ENCODE measurements around the gene PHOSPHO1. TPM values are rescaled to one million over a fixed set of nuclear protein-coding genes. Genes with fewer than 3 reads are reported as not detected.
A peak's percentile ranks its signal among the peaks of the same experiment; 100 is the strongest.
"Not testable (repeated sequence)": the region's sequence is repeated elsewhere in the genome, so short reads cannot be mapped to it uniquely, and the experiment has no call there.

PHOSPHO1 gene, protein sequence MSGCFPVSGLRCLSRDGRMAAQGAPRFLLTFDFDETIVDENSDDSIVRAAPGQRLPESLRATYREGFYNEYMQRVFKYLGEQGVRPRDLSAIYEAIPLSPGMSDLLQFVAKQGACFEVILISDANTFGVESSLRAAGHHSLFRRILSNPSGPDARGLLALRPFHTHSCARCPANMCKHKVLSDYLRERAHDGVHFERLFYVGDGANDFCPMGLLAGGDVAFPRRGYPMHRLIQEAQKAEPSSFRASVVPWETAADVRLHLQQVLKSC
- not detected for total RNA-seq

DNA sequence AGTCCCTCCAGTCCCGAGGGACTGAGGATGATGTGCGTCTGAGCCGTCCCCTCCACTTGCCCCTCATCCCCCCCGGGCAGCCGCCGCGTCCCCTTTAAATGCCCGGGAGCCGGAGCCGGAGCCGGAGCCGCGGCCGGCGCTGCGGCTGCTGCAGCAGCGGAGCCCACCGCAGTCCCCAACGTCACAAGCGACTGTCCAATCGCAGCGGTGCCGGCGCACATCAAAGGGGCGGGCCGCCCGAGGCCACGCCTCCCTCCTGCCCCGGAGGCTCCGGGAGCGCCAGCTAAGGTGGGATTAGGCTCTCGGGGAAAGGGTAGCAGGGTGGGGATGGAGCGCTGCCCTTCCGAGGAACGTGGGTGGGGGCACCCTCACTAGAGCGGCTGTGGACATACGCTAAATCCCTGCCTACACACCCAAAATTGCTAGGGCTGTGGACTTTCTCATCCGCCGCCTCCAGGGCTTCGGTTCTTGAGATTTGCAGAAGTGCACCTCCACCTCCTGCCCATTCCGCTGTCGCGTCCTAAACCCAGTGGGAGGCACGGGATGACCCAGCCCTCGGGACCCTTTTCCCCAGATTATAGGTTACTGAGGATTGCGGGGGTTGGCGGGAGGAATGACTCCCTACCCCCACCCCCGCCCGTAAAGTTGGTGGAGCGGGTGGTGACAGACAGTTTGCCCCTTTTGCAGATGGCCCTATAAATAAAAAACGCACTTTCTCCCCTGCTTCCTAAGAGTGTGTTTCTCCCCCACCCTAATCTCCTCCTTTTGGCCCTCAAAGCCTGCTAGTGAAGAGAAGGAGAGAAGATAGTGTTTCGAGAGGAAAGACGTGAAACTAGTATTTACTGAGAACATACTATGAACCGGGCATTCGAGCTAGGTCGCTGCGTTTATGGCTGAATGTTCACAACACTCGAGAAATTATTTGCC, at the start of gene PHOSPHO1:
Gene PHOSPHO1, minus strand, starts transcription at position 152 of the 927 bp plus-strand sequence. CDS start 4,096 bp downstream, outside the sequence.
- Mint-ChIP-seq H3K27me3 (peaks cover 0 to 2% of the 10 kb centered on the region in 2 donors), H3K27ac (peak within 1 kb of the TSS in 1 of 2 donors; percentile 64), H3K4me3 (peak within 1 kb of the TSS; percentile 82), H3K36me3 (no peaks in the 10 kb centered on the region), H3K4me1 (ENCODE audit: low read depth in 2 of 2) (peaks cover 19 to 21% of the 10 kb centered on the region in 2 donors), H3K9me3 (no peaks in the 10 kb centered on the region)
- ATAC-seq (peak; percentile 97 to 99), DNase-seq (ENCODE audit: low spot score) (peak; percentile 90)

DNA sequence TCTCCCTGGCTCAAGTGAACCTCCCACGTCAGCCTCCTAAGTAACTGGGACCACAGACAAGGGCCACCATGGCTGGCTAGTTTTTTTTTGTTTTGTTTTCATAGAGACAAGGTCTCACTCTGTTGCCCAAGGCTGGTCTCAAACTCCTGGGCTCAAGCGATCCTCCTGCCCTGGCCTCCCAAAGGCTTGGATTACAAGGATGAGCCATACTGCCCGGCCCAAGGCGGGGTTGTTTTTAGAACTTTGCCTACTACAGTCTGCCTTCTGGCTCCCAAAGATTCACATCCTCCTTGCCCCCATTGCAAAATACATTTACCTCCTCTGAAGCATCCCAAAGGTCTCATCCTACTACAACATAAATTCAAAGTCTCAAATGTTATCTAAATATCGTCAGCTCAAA, 49.5 kb upstream of the PHOSPHO1 start:
- Mint-ChIP-seq H3K27ac (no peak overlapping the region), H3K4me1 (ENCODE audit: low read depth in 2 of 2) (no peaks in the 10 kb centered on the region), H3K4me3 (no peak overlapping the region), H3K27me3 (no peaks in the 10 kb centered on the region), H3K36me3 (no peaks in the 10 kb centered on the region), H3K9me3 (no peaks in the 10 kb centered on the region)
- DNase-seq (ENCODE audit: low spot score) (no peak), ATAC-seq (no peak)

- not testable (repeated sequence) for H3K9me3 Mint-ChIP-seq; H3K27me3 Mint-ChIP-seq; ATAC-seq; H3K36me3 Mint-ChIP-seq; DNase-seq (ENCODE audit: low spot score); H3K4me3 Mint-ChIP-seq; H3K4me1 Mint-ChIP-seq (ENCODE audit: low read depth in 2 of 2); H3K27ac Mint-ChIP-seq
Observed at GRCh38 chr17:49279263-49280015, 48.9 kb upstream of the PHOSPHO1 start.

DNA sequence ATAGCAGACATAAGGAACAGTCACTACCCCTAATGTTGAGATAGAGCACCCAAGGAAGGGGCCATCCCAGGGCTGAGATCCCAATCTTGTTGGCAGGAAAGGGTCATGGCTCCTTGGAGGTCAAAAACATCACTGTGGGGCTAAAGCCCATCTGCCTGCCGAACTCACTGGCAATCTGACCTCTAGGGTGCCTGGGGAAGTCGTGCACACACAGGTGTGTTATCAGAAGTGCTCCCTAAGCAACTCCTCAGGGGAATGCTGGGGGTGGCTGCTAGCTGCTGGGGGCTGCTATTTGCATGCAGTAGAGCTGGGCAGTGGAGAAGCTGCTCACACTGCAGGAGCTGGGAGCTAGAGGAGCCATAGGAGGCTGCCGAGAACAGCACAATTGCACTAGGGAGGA, 47.5 kb upstream of the PHOSPHO1 start:
- Mint-ChIP-seq H3K9me3 (no peaks in the 10 kb centered on the region), H3K4me1 (ENCODE audit: low read depth in 2 of 2) (no peaks in the 10 kb centered on the region), H3K4me3 (no peak overlapping the region), H3K27me3 (no peaks in the 10 kb centered on the region), H3K27ac (no peak overlapping the region), H3K36me3 (no peaks in the 10 kb centered on the region)
- DNase-seq (ENCODE audit: low spot score) (no peak), ATAC-seq (no peak)

- Mint-ChIP-seq H3K4me3 (no peak overlapping the region), H3K27me3 (no peaks in the 10 kb centered on the region), H3K9me3 (no peaks in the 10 kb centered on the region), H3K4me1 (ENCODE audit: low read depth in 2 of 2) (no peaks in the 10 kb centered on the region), H3K36me3 (no peaks in the 10 kb centered on the region), H3K27ac (no peak overlapping the region)
- no peak for ATAC-seq
- DNase-seq (ENCODE audit: low spot score) = no peak
Observed at GRCh38 chr17:49277638-49278037, 47.1 kb upstream of the PHOSPHO1 start.

DNA sequence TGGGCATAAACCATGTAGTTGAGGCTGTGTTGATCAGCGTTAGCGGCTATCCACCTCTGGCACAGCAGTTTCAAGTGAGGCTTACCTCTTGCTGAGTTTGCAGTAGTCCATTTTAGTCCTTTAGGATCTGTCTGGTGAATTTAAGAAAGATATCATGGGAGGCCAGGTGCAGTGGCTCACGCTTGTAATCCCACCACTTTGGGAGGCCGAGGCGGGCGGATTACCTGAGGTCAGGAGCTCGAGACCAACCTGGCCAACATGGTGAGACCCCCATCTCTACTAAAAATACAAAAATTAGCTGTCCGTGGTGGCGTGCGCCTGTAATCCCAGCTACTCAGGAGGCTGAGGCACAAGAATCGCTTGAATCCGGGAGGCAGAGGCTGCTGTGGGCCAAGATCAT, 45.4 kb upstream of the PHOSPHO1 start:
- not testable (repeated sequence) for H3K36me3 Mint-ChIP-seq; H3K9me3 Mint-ChIP-seq; H3K27me3 Mint-ChIP-seq; DNase-seq (ENCODE audit: low spot score); ATAC-seq; H3K4me1 Mint-ChIP-seq (ENCODE audit: low read depth in 2 of 2); H3K27ac Mint-ChIP-seq; H3K4me3 Mint-ChIP-seq

GRCh38 chr17:49269356-49269755, 38.8 kb upstream of the PHOSPHO1 start:
- Mint-ChIP-seq H3K4me3 (no peak overlapping the region), H3K4me1 (ENCODE audit: low read depth in 2 of 2) (no peaks in the 10 kb centered on the region)

GRCh38 chr17:49267912-49268311, 37.3 kb upstream of the PHOSPHO1 start:
- no peaks in the 10 kb centered on the region for H3K9me3 Mint-ChIP-seq
- ATAC-seq (peak in 1 of 2 donors; percentile 43), DNase-seq (ENCODE audit: low spot score) (no peak)
- H3K4me3 Mint-ChIP-seq = no peak overlapping the region
- H3K36me3 Mint-ChIP-seq = no peaks in the 10 kb centered on the region
- peaks cover 0 to 6% of the 10 kb centered on the region in 2 donors for H3K27me3 Mint-ChIP-seq
- H3K27ac Mint-ChIP-seq = no peak overlapping the region
- no peaks in the 10 kb centered on the region for H3K4me1 Mint-ChIP-seq (ENCODE audit: low read depth in 2 of 2)

More at GRCh38 chr17:49269356-49269755, 38.8 kb upstream of the PHOSPHO1 start:
- DNase-seq (ENCODE audit: low spot score) (no peak), ATAC-seq (no peak)
- Mint-ChIP-seq H3K9me3 (no peaks in the 10 kb centered on the region), H3K27ac (no peak overlapping the region), H3K36me3 (no peaks in the 10 kb centered on the region), H3K27me3 (no peaks in the 10 kb centered on the region)

DNA sequence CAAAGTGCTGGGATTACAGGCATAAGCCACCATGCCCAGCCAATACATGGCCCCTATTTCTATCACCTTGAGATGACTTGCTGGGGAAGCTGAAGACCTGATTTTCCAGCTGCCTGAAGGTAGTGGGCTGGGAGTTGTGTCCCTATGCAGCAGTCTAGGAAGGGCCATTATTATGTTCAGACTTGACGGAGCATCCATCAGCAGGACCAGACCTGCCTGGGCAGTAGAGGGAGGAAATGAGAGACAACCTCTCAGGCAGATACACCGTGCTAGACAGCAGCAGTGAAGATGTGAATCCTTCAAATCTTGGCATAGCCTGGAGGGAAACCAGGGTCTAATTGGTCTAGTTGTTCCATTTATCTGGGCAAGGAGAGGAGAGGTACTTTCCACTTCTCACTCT, 35.6 kb upstream of the PHOSPHO1 start:
- H3K27me3 Mint-ChIP-seq = peaks cover 0 to 6% of the 10 kb centered on the region in 2 donors
- ATAC-seq (no peak), DNase-seq (ENCODE audit: low spot score) (no peak)
- H3K4me1 Mint-ChIP-seq (ENCODE audit: low read depth in 2 of 2) = peaks cover 1% of the 10 kb centered on the region in 2 donors
- H3K27ac Mint-ChIP-seq = no peak overlapping the region
- no peak overlapping the region for H3K4me3 Mint-ChIP-seq
- H3K36me3 Mint-ChIP-seq = no peaks in the 10 kb centered on the region
- H3K9me3 Mint-ChIP-seq = no peaks in the 10 kb centered on the region

GRCh38 chr17:49261540-49261939, 31.0 kb upstream of the PHOSPHO1 start:
- H3K4me3 Mint-ChIP-seq; H3K36me3 Mint-ChIP-seq; H3K4me1 Mint-ChIP-seq (ENCODE audit: low read depth in 2 of 2); DNase-seq (ENCODE audit: low spot score); H3K9me3 Mint-ChIP-seq; ATAC-seq; H3K27me3 Mint-ChIP-seq: not testable (repeated sequence)
- H3K27ac Mint-ChIP-seq = peak overlapping the region; percentile 31 to 83

DNA sequence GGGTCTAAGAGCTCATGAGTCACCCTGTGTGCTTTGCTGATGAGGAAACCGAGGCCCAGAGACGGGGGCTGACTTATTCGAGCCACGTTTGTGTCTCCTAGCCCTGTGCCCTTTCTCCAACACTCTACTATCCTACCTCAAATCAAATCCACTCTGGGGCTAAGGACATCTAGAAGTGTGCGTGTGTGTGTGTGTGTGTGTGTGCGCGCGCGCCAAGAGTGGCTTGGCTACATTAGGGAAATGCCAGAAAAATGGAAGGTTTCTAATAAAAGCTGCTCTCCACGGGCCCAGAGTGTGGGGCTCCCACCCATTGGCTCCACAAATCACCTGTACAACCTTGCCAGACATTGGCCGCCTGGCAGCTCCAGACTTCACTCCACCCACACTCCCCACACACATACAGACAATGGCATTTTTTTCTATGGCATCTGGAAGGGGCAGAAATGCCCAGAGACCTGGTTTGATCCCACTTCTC, 30.3 kb upstream of the PHOSPHO1 start:
- Mint-ChIP-seq H3K27me3 (peaks cover 0 to 6% of the 10 kb centered on the region in 2 donors), H3K4me1 (ENCODE audit: low read depth in 2 of 2) (peaks cover 7 to 9% of the 10 kb centered on the region in 2 donors), H3K4me3 (peak overlapping the region; percentile 64), H3K36me3 (no peaks in the 10 kb centered on the region), H3K27ac (peak overlapping the region; percentile 31 to 83), H3K9me3 (no peaks in the 10 kb centered on the region)
- no peak for ATAC-seq
- no peak for DNase-seq (ENCODE audit: low spot score)

DNA sequence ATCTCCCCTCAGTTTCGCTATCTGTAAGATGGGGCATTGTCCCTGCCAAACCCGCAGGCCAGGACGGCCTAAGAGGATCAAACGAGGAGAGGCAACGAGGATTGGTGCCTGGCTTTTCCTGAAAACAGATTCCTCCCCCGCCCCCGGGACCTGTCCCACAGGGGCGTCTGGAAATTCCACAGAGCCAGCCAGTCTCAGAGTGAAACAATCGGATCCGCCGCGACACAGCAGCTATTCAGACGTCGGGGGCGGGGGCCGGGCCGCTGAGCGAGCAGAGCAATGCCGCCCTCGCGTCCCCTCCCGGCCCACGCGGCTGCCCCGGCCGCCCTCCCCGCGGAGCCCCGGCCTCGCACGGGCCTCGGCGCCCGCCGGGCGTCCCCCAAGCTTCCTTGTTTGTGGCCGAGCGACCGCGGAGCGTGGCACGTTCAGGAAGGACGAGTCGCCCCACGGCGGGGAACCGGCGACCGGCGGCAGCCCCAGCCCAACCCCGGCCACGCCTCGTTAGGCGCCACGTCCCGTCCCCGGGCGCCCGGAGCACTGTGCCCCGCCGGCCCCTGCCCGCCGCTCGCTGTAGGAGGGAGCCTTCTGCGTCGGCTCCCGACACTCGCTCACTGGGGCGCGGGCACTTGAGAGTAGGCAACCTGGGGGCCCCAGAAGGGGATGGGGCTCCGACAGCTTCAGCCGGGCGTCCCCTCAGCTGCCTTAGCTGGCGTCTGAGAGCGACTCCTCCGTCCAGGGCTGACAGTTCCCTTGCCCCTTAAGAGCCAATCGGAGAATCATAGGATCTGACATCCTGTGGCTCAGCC, 29.6 kb upstream of the PHOSPHO1 start:
- no peaks in the 10 kb centered on the region for H3K36me3 Mint-ChIP-seq
- ATAC-seq (peak; percentile 88 to 91), DNase-seq (ENCODE audit: low spot score) (peak; percentile 74)
- H3K4me3 Mint-ChIP-seq = peak overlapping the region; percentile 73
- peak overlapping the region; percentile 49 to 83 for H3K27ac Mint-ChIP-seq
- no peaks in the 10 kb centered on the region for H3K9me3 Mint-ChIP-seq
- H3K4me1 Mint-ChIP-seq (ENCODE audit: low read depth in 2 of 2) = peaks cover 7 to 9% of the 10 kb centered on the region in 2 donors
- peaks cover 0 to 6% of the 10 kb centered on the region in 2 donors for H3K27me3 Mint-ChIP-seq

GRCh38 chr17:49259663-49260010, 29.1 kb upstream of the PHOSPHO1 start:
- H3K36me3 Mint-ChIP-seq = no peaks in the 10 kb centered on the region
- peak overlapping the region; percentile 73 for H3K4me3 Mint-ChIP-seq
- H3K9me3 Mint-ChIP-seq = no peaks in the 10 kb centered on the region
- H3K27me3 Mint-ChIP-seq = peaks cover 0 to 6% of the 10 kb centered on the region in 2 donors
- no peak for ATAC-seq
- no peak for DNase-seq (ENCODE audit: low spot score)
- peak overlapping the region; percentile 49 to 83 for H3K27ac Mint-ChIP-seq
- H3K4me1 Mint-ChIP-seq (ENCODE audit: low read depth in 2 of 2) = peaks cover 7 to 9% of the 10 kb centered on the region in 2 donors

Data from natural killer cell treated with Interleukin-12 subunit alpha and Interleukin-12 subunit beta and Interleukin-15 and Interleukin-18, amount 100 ng/mL, for 72 hours (primary cell).